HepG2 (cell line): ENCODE measurements around the gene MIGA2. TPM values are rescaled to one million over a fixed set of nuclear protein-coding genes. Genes with fewer than 3 reads are reported as not detected.
A peak's percentile ranks its signal among the peaks of the same experiment; 100 is the strongest.

Experiments used
- AKAP8 ChIP-seq: sonication (generic); formaldehyde crosslinking; IDR thresholded peaks from 2 replicates; pipeline ENCODE4 v1.5.1; 2020; ENCODE audit warnings: mild to moderate bottlenecking, missing genetic modification reagents
- CC2D1A ChIP-seq: sonication (generic); formaldehyde crosslinking; IDR thresholded peaks from 2 replicates; pipeline ENCODE4 v1.8.1; 2023; ENCODE audit warnings: mild to moderate bottlenecking, missing genetic modification reagents
- EED ChIP-seq: sonication (generic); formaldehyde crosslinking; IDR thresholded peaks from 2 replicates; pipeline ENCODE4 v1.5.0; 2020; ENCODE audit warnings: mild to moderate bottlenecking, missing genetic modification reagents
- EHMT2 ChIP-seq: fragments of 200-600 bp; sonication (generic); IDR thresholded peaks from 2 replicates; pipeline ENCODE4 v1.7.0; 2017; ENCODE audit warnings: antibody characterized with exemption, low read depth, low read length, borderline replicate concordance
- ELF3 ChIP-seq: IDR thresholded peaks from 2 replicates; pipeline ENCODE4 v1.6.1; 2016; ENCODE audit warnings: missing genetic modification reagents, missing compliant biosample characterization
- GTF2F1 ChIP-seq: fragments of 150-350 bp; IDR thresholded peaks from 2 replicates; pipeline ENCODE4 v1.6.1; 2014; ENCODE audit warnings: low read length
- HNRNPL ChIP-seq: fragments of 200-400 bp; formaldehyde crosslinking; IDR thresholded peaks from 2 replicates; pipeline ENCODE4 v1.6.1; 2017; ENCODE audit warnings: mild to moderate bottlenecking, low read depth, low read length
- MTA3 ChIP-seq: sonication (generic); formaldehyde crosslinking; IDR thresholded peaks from 2 replicates; pipeline ENCODE4 v1.4.0; 2020; ENCODE audit warnings: missing genetic modification reagents
- PAXIP1 ChIP-seq: sonication (generic); formaldehyde crosslinking; conservative IDR thresholded peaks from 2 replicates; pipeline ENCODE4 v1.4.0; 2020; ENCODE audit warnings: mild to moderate bottlenecking, missing genetic modification reagents, moderate library complexity
- RFX1 ChIP-seq: fragments of 450-650 bp; IDR thresholded peaks from 2 replicates; pipeline ENCODE4 v1.6.1; 2017
- SALL1 ChIP-seq: sonication (generic); formaldehyde crosslinking; IDR thresholded peaks from 2 replicates; pipeline ENCODE4 v1.8.0; 2022; ENCODE audit warnings: mild to moderate bottlenecking, missing genetic modification reagents
- SMYD3 ChIP-seq: sonication (generic); formaldehyde crosslinking; IDR thresholded peaks from 2 replicates; pipeline ENCODE4 v1.8.1; 2023; ENCODE audit warnings: mild to moderate bottlenecking, missing genetic modification reagents
- SRSF1 ChIP-seq: fragments of 200-400 bp; formaldehyde crosslinking; optimal IDR thresholded peaks from 2 replicates; pipeline ENCODE3; 2017; ENCODE audit warnings: mild to moderate bottlenecking, low read depth, low read length, moderate library complexity
- TEAD2 ChIP-seq: sonication (generic); formaldehyde crosslinking; IDR thresholded peaks from 2 replicates; pipeline ENCODE4 v1.9.0; 2021; ENCODE audit warnings: missing genetic modification reagents
- THAP11 ChIP-seq: IDR thresholded peaks from 2 replicates; pipeline ENCODE4 v1.6.1; 2016; ENCODE audit warnings: missing biosample characterization, missing genetic modification reagents
- YY1 ChIP-seq: IDR thresholded peaks from 2 replicates; pipeline ENCODE4 v1.6.1; 2011; ENCODE audit warnings: low read length, low read depth, moderate library complexity, mild to moderate bottlenecking; ENCODE audit not compliant: insufficient read depth, insufficient replicate concordance
- ZMAT5 ChIP-seq: sonication (generic); formaldehyde crosslinking; IDR thresholded peaks from 2 replicates; pipeline ENCODE4 v1.5.0; 2020; ENCODE audit warnings: mild to moderate bottlenecking, low read depth, missing genetic modification reagents, borderline replicate concordance
- ZNF20 ChIP-seq: sonication (generic); formaldehyde crosslinking; IDR thresholded peaks from 2 replicates; pipeline ENCODE4 v1.4.0; 2020; ENCODE audit warnings: mild to moderate bottlenecking, moderate library complexity, missing genetic modification reagents
- ZNF276 ChIP-seq: sonication (generic); formaldehyde crosslinking; IDR thresholded peaks from 2 replicates; pipeline ENCODE4 v1.4.0; 2020; ENCODE audit warnings: mild to moderate bottlenecking, low read depth, missing genetic modification reagents
- ZNF282 ChIP-seq: fragments of 450-650 bp; IDR thresholded peaks from 2 replicates; pipeline ENCODE4 v1.6.1; 2018; ENCODE audit not compliant: partially characterized antibody
- ZNF3 ChIP-seq: IDR thresholded peaks from 2 replicates; pipeline ENCODE4 v1.7.0; 2017; ENCODE audit warnings: inconsistent platforms
- ZNF75D ChIP-seq: sonication (generic); formaldehyde crosslinking; IDR thresholded peaks from 2 replicates; pipeline ENCODE4 v1.8.1; 2023; ENCODE audit warnings: missing genetic modification reagents, mild to moderate bottlenecking, borderline replicate concordance
- ZNF788 ChIP-seq: sonication (generic); formaldehyde crosslinking; IDR thresholded peaks from 2 replicates; pipeline ENCODE4 v1.5.0; 2020; ENCODE audit warnings: mild to moderate bottlenecking, missing genetic modification reagents, borderline replicate concordance
- ZSCAN21 ChIP-seq: sonication (generic); formaldehyde crosslinking; IDR thresholded peaks from 2 replicates; pipeline ENCODE4 v1.8.0; 2022; ENCODE audit warnings: mild to moderate bottlenecking, missing genetic modification reagents, moderate library complexity, borderline replicate concordance
- ZSCAN31 ChIP-seq: sonication (generic); formaldehyde crosslinking; IDR thresholded peaks from 2 replicates; pipeline ENCODE4 v1.5.0; 2020; ENCODE audit warnings: low read depth, mild to moderate bottlenecking, missing genetic modification reagents
- polyA plus RNA-seq, 8 experiments: library from polyadenylated mRNA; depleted of rRNA in 3 of 8; stranded (reverse) in 7 of 8; unstranded in 1 of 8; fragments of >200 nt; fragmentation: Illumina TruSeq in 4 of 8; extraction: Trizol in 4 of 8; gene quantifications; 2 replicates each; pipeline versions ENCODE4 v1.2.1 to v1.2.3, GENCODE V29; 2011 to 2016; ENCODE audit warnings: low read depth in 4 of 8, missing spikeins in 1 of 8, mixed read lengths in 1 of 8; ENCODE audit not compliant: insufficient read depth in 1 of 8
- total RNA-seq, 5 experiments: library from RNA; depleted of rRNA; stranded (reverse); fragments of >200 nt; fragmentation: Illumina TruSeq; extraction: Trizol; gene quantifications; 2 replicates each; pipeline ENCODE4 v1.2.3, GENCODE V29; 2016; ENCODE audit warnings: low read depth in 1 of 5
- TF ChIP-seq, protein P1 (sequence below): sonication (generic); formaldehyde crosslinking; IDR thresholded peaks from 2 replicates; pipeline ENCODE4 v1.4.0; 2020; ENCODE audit warnings: missing genetic modification reagents

MIGA2 gene
- total and polyA plus RNA-seq, 2 of the 13 experiments (the other 11 are each of a cell fraction or from before 2014, with no cell fraction given): 10.8 to 17.1 TPM

GRCh38 chr9:129064499-129064908 is 28.1 kb downstream of the MIGA2 start (continued):
- TF ChIP-seq AKAP8 (CRISPR knock-in tag): peak; percentile 80; the same call in 1 of the 2 replicates
- TF ChIP-seq CC2D1A (CRISPR knock-in tag): no peak
- TF ChIP-seq ZSCAN21 (CRISPR knock-in tag): no peak
- TF ChIP-seq, protein P1, sequence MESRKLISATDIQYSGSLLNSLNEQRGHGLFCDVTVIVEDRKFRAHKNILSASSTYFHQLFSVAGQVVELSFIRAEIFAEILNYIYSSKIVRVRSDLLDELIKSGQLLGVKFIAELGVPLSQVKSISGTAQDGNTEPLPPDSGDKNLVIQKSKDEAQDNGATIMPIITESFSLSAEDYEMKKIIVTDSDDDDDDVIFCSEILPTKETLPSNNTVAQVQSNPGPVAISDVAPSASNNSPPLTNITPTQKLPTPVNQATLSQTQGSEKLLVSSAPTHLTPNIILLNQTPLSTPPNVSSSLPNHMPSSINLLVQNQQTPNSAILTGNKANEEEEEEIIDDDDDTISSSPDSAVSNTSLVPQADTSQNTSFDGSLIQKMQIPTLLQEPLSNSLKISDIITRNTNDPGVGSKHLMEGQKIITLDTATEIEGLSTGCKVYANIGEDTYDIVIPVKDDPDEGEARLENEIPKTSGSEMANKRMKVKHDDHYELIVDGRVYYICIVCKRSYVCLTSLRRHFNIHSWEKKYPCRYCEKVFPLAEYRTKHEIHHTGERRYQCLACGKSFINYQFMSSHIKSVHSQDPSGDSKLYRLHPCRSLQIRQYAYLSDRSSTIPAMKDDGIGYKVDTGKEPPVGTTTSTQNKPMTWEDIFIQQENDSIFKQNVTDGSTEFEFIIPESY (CRISPR knock-in tag): peak; percentile 81
- TF ChIP-seq ZNF282: no peak
- TF ChIP-seq SMYD3 (CRISPR knock-in tag): no peak
- TF ChIP-seq GTF2F1: no peak
- TF ChIP-seq MTA3 (CRISPR knock-in tag): no peak
- TF ChIP-seq ELF3 (CRISPR knock-in tag): peak; percentile 44; the same call in 1 of the 2 replicates
- TF ChIP-seq THAP11: peak; percentile 59
- TF ChIP-seq SRSF1: no peak
- TF ChIP-seq SALL1 (CRISPR knock-in tag): peak; percentile 79
- TF ChIP-seq EED (CRISPR knock-in tag): no peak
- no peak for TF ChIP-seq HNRNPL
- no peak for TF ChIP-seq ZMAT5
- no peak for TF ChIP-seq ZNF75D (CRISPR knock-in tag)
- TF ChIP-seq ZNF788 (CRISPR knock-in tag): peak; percentile 91
- TF ChIP-seq ZNF3 (CRISPR knock-in tag): no peak
- peak; percentile 91 for TF ChIP-seq PAXIP1 (CRISPR knock-in tag)
- peak; percentile 89 for TF ChIP-seq ZSCAN31
- no peak for TF ChIP-seq ZNF20
- no peak for TF ChIP-seq YY1
- no peak for TF ChIP-seq TEAD2
- 0 out of 2 replicates have a peak, but pooled peaks have one; percentile 68 for TF ChIP-seq ZNF276 (CRISPR knock-in tag)
- TF ChIP-seq RFX1: no peak
- no peak for TF ChIP-seq EHMT2
